GM18498 (cell line): Measurements from ENCODE around the gene CYTL1.
"Not testable (repeated sequence)": the region's sequence is repeated elsewhere in the genome, so short reads cannot be mapped to it uniquely, and the experiment has no call there.

ENCODE experiments used
- ATAC-seq: cut with Tn5 transposase; IDR thresholded peaks from one replicate; pipeline ENCODE4 v1.9.1; 2021; ENCODE audit warnings: mild to moderate bottlenecking, moderate library complexity; ENCODE audit not compliant: unreplicated experiment

Gene CYTL1

DNA sequence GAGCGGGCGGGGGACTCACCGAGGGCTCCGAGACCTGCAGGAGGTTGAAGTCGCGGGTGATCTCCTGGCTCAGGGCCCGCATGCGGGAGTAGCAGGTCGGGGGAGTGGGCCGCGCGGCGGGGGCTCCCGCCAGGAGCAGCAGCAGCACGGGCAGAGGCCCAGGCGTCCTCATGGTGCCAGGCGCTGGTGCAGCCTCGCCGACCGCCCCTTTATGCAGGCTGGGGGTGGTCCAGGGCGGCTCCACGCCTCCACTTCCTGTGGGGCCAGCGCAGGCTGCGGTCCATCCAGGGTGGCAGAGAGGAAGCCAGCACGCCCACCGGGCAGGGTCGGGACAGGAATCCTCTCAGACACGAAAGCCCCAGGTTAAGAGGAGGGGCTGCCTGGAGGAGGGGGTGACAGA is at the start of gene CYTL1:
TSS of gene CYTL1 (minus strand) at position 185 of the 400 bp plus-strand sequence. CDS start at position 172, 13 bp downstream.
- ATAC-seq, result no peak

GRCh38 chr4:5067908-5068307 is 48.6 kb upstream of the CYTL1 start:
- ATAC-seq, result no peak

DNA sequence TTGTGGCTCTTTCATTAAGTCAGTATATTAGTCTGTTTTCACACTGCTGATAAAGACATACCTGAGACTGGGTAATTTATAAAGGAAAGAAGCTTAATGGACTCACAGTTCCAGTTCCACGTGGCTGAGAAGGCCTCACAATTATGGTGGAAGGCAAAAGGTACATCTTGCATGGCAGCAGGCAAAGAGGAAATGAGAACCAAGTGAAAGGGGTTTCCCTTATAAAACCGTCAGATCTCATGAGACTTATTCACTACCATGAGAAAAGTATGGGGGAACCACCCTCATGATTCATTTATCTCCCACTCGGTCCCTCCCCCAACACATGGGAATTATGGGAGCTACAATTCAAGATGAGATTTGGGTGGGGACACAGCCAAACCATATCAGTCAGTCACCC is 47.7 kb upstream of the CYTL1 start:
- not testable (repeated sequence) for ATAC-seq

GRCh38 chr4:5066101-5066500 is 46.8 kb upstream of the CYTL1 start:
- no peak for ATAC-seq

DNA sequence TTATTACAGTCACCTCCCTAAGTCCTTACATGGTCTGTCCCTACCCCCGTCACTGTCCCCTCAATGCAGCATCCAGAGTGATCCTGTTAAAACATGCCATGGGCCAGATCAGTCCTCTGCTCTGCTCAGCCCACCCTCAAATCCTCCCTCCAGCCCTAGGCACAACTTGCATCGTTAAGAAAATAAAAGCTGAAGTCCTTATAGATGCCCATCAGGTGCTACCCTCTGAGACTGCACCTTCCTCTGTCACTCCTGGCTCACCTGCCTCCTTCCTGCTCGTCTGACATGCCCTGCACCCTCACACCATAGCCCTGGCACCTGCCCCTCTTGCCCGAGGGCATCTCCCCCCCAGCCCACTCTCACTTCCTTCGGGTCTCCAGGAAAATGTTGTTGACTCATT is 36.2 kb upstream of the CYTL1 start:
- no peak for ATAC-seq

- ATAC-seq, result no peak
Measured at GRCh38 chr4:5054532-5054931, 35.3 kb upstream of the CYTL1 start.

GRCh38 chr4:5052726-5053425 is 33.6 kb upstream of the CYTL1 start:
- ATAC-seq, result no peak

GRCh38 chr4:5052204-5052702 is 33.0 kb upstream of the CYTL1 start:
- no peak for ATAC-seq

- peak; percentile 57 for ATAC-seq
Measured at GRCh38 chr4:5051278-5052203, 32.3 kb upstream of the CYTL1 start, which contains the start of gene STK32B. STK32B (plus strand) TSS chr4:5051480.

- peak; percentile 64 for ATAC-seq
Measured at GRCh38 chr4:5050520-5051277, 31.4 kb upstream of the CYTL1 start.

DNA sequence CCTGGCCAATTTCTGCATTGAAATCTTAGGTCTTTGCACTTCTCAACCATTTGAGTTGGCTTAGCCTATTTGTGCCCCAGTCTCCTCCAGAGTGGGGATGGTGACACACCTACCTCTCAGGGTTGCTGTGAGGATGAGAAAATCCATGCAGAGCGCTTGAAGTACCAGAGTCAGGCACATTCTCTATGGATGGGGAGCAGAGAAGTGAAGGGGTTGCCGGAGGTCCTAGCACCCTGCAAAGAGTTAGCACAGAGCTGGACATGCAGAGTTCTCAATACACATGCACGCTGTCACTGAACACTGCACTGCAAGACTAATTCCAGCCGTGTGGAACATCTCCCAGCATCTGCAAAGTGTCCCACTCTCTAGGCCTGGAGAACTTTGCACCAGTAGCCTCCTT is 29.5 kb upstream of the CYTL1 start:
- no peak for ATAC-seq

GRCh38 chr4:5045097-5045496 is 25.8 kb upstream of the CYTL1 start:
- ATAC-seq, result no peak

DNA sequence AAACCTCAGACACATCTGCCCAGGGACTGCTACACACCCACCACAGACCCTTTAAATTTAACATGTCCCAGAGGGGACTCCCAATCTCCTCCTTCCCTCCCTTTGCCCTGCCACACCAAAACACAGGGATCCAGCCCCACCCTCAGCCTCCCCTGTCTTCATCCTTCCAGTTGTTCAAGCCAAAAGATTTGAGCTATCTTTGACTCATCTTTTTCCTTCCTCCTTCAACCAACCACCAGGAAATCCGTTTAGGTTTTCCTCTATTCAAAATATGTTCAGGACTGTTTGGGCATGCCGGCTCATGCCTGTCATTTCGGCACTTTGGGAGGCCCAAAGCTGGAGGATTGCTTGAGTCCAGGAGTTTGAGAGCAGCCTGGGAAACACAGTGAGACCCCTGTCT is 25.1 kb upstream of the CYTL1 start:
- no peak for ATAC-seq

DNA sequence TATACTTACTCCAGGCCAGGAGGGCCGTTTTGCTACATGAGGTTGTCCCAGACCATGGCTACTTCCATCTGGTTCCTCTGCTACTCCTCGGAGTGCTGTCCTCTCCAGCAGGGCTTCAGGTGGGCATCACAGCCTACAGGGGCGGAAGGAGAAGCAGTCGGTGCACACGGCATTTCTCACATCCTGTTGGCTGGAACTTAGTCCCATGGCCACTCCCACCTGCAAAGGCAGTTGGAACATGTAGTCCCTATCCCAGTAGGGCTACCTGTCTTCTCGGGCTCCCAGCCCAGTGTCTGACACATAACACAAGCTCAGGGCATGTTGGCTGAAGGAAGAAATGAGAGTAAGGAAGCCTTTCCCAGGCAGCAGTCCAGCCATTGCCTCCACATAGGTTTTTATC is 24.3 kb upstream of the CYTL1 start:
- ATAC-seq, result no peak

DNA sequence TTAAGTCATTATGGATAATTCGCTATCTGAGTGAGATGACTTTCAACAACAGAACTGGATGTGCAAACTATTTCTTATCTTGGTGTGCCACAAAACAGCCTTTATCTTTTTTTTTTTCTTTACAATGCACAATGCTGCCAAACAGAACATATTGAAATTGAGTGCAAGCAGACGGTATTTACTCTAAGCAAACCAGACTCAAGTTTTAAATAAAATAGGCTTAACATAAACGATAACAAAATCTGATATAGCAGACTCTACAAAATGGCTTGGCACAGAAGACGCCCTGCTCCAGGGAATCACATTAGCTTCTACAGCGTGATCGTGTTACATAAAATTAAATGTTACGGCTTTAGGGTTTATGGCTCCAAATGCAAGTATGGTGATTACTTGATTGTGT is 22.4 kb upstream of the CYTL1 start:
- ATAC-seq, result no peak

DNA sequence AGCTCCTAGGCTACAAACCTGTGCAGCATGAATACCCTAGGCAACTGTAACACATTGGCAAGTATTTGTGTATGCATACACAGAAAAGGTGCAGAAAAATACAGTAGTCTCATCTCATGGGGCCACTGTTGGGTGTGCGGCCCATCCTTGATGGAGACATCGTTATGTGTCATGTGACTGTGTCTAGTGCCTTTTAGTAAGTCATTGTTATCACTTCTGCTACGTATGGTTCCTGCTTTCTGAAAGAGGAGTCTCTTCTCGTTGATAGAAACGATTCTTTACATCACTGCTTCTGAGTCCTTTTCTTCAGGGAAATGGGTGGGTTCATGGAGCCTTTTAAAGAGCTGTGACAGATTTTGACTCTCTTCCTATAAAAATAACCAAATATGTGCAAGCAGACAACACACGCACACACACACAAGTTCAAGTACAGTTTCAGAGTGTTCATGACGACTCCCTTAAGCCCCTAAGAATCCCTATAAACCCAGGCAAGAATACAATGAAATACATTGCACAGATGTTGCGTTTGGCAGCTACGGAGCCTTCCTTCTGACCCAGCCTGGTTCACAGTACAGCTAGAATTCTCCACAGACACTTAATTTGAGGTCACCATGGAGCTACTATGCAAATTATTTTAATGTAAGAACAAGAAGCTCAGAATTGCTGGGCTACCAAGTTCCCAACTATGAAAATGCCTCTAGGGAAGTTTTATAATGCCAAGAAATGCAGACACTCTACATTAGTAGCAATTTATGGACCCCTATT is 21.8 kb upstream of the CYTL1 start:
- no peak for ATAC-seq

GRCh38 chr4:5039800-5040199 is 20.5 kb upstream of the CYTL1 start:
- no peak for ATAC-seq

DNA sequence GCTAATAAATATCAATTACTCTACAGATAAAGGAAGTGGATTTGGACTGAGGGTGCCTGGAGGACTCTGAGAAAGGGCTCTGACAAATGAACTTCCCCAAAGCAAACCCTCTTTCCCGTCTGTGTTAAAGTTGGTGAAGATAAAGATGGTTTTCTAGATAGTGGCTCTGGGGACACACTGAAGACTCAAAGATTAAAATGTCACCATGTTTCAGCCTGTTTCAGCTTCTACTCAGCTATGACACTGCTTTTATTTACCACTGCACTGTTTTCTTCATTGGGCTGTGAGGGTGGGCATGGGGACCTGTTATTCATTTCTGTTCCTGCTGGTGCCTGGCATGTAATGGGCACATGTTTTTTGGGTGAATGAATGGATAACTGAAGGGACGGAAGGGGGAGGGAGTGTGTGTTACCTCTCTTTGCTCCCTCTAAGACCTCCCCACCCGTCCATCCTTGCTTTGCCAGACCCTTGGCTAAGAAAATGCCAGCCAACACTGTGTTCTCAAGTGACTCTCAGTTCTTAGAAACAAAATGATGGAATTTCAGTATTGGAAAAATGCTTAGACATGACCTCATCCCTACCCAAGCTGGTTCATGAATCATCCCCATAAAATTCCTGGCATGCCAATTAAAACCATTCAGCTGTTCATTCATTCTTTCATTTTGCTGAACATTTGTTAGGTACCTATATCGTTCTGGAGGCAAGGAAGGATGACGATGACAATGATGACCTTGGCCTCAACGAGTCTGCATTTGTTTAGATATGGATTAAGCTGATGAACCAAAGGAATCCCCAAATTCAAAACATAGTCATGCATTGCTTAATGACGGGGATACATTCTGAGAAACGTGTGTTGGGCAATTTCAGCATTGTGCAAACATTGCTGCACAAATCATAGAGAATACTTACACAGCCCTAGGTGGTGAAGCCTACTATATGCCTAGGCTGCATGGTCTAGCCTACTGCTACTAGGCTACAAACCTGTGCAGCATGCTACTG is 18.6 kb upstream of the CYTL1 start:
- ATAC-seq, result no peak

GRCh38 chr4:5036239-5036638 is 17.0 kb upstream of the CYTL1 start:
- ATAC-seq, result no peak
